ENCODE results near the gene RNPS1. TPM values are rescaled to one million over a fixed set of nuclear protein-coding genes. Genes with fewer than 3 reads are reported as not detected.
A peak's percentile ranks its signal among the peaks of the same experiment; 100 is the strongest.

RNPS1 gene
- total RNA-seq, 2 experiments from 2014 or later, result 230 to 238 TPM

GRCh38 chr16:2223942-2224486 lies 43.9 kb downstream of the RNPS1 start:
- no peaks in the 10 kb centered on the region for H3K27me3 Mint-ChIP-seq
- H3K4me3 Mint-ChIP-seq, result peak overlapping the region; percentile 80
- peak; percentile 36 for DNase-seq
- peak overlapping the region; percentile 82 for H3K27ac Mint-ChIP-seq
- peaks cover 2% of the 10 kb centered on the region for H3K36me3 Mint-ChIP-seq (ENCODE audit: low read depth)
- ChIA-PET CTCF (interaction anchor here (0.6 to 1.2 kb wide), 2 partner anchors 17 to 24 kb away, joined by 3 read pairs; no protein-coding TSS in a partner anchor), POLR2A (no interaction called here)
- peaks cover 22% of the 10 kb centered on the region for H3K4me1 Mint-ChIP-seq
- no peaks in the 10 kb centered on the region for H3K9me3 Mint-ChIP-seq

- ChIA-PET CTCF (interaction anchor here (1.2 to 1.6 kb wide), 2 partner anchors 13 to 24 kb away, joined by 3 read pairs; partner anchors contain the start of gene BRICD5), POLR2A (no interaction called here)
- peaks cover 2% of the 10 kb centered on the region for H3K36me3 Mint-ChIP-seq (ENCODE audit: low read depth)
- H3K4me3 Mint-ChIP-seq, result peak within 1 kb of the TSS; percentile 80
- H3K4me1 Mint-ChIP-seq, result peaks cover 22% of the 10 kb centered on the region
- H3K27me3 Mint-ChIP-seq, result no peaks in the 10 kb centered on the region
- H3K27ac Mint-ChIP-seq, result peak within 1 kb of the TSS; percentile 85
- H3K9me3 Mint-ChIP-seq, result no peaks in the 10 kb centered on the region
- DNase-seq, result peak; percentile 100
Measured at GRCh38 chr16:2223221-2223941, 44.5 kb downstream of the RNPS1 start, which contains the start of gene E4F1. E4F1 (plus strand) TSS chr16:2223591; CDS start chr16:2223614, 23 bp downstream.

- Mint-ChIP-seq H3K4me1 (peaks cover 26% of the 10 kb centered on the region), H3K4me3 (peak overlapping the region; percentile 84), H3K9me3 (no peaks in the 10 kb centered on the region), H3K27me3 (no peaks in the 10 kb centered on the region), H3K27ac (peak overlapping the region; percentile 89), H3K36me3 (ENCODE audit: low read depth) (peaks cover 5% of the 10 kb centered on the region)
- DNase-seq, result no peak
- ChIA-PET POLR2A (no interaction called here), CTCF (no interaction called here)
Measured at GRCh38 chr16:2216330-2216729, 51.6 kb downstream of the RNPS1 start.

- ChIA-PET POLR2A (interaction anchor here (0.6 to 1.3 kb wide), 3 partner anchors 38 to 245 kb away, joined by 3 to 8 read pairs (median 3); partner anchors contain the start of genes TEDC2 and TRAF7), CTCF (interaction anchor here (0.5 to 1.4 kb wide), 3 partner anchors 9 to 475 kb away, joined by 3 read pairs; partner anchors contain the start of genes ECI1 and MLST8)
- Mint-ChIP-seq H3K9me3 (no peaks in the 10 kb centered on the region), H3K4me3 (peak within 1 kb of the TSS; percentile 84), H3K36me3 (ENCODE audit: low read depth) (peaks cover 5% of the 10 kb centered on the region), H3K27ac (peak within 1 kb of the TSS; percentile 89), H3K27me3 (no peaks in the 10 kb centered on the region), H3K4me1 (peaks cover 26% of the 10 kb centered on the region)
- DNase-seq, result no peak
Measured at GRCh38 chr16:2214719-2214968, 53.3 kb downstream of the RNPS1 start, which contains the start of gene PGP. PGP (minus strand) TSS chr16:2214840; CDS start chr16:2214777, 63 bp downstream.

- Mint-ChIP-seq H3K4me3 (peak overlapping the region; percentile 77), H3K36me3 (ENCODE audit: low read depth) (peaks cover 5% of the 10 kb centered on the region), H3K27me3 (no peaks in the 10 kb centered on the region), H3K9me3 (no peaks in the 10 kb centered on the region), H3K4me1 (peaks cover 26% of the 10 kb centered on the region), H3K27ac (peak overlapping the region; percentile 65)
- ChIA-PET CTCF (interaction anchor here (0.5 to 1.4 kb wide), 3 partner anchors 8 to 474 kb away, joined by 3 read pairs; partner anchors contain the start of genes ECI1 and MLST8), POLR2A (interaction anchor here (0.7 to 1.3 kb wide), 2 partner anchors 59 to 246 kb away, joined by 3 read pairs; partner anchors contain the start of genes TEDC2 and TRAF7)
- DNase-seq, result no peak
Measured at GRCh38 chr16:2213817-2214718, 53.9 kb downstream of the RNPS1 start.

- Mint-ChIP-seq H3K4me1 (peaks cover 28% of the 10 kb centered on the region), H3K27me3 (no peaks in the 10 kb centered on the region), H3K4me3 (peak overlapping the region; percentile 77), H3K9me3 (no peaks in the 10 kb centered on the region), H3K36me3 (ENCODE audit: low read depth) (peaks cover 10% of the 10 kb centered on the region), H3K27ac (no peak overlapping the region)
- CTCF ChIA-PET, result no interaction called here
- DNase-seq, result no peak
- POLR2A ChIA-PET, result no interaction called here
Measured at GRCh38 chr16:2212362-2213324, 55.3 kb downstream of the RNPS1 start.

GRCh38 chr16:2211923-2212347 lies 56.0 kb downstream of the RNPS1 start:
- Mint-ChIP-seq H3K9me3 (no peaks in the 10 kb centered on the region), H3K27ac (no peak overlapping the region), H3K4me3 (peak overlapping the region; percentile 26), H3K4me1 (peaks cover 34% of the 10 kb centered on the region), H3K27me3 (no peaks in the 10 kb centered on the region), H3K36me3 (ENCODE audit: low read depth) (peaks cover 16% of the 10 kb centered on the region)
- ChIA-PET CTCF (no interaction called here), POLR2A (no interaction called here)
- no peak for DNase-seq

GRCh38 chr16:2210386-2211365 lies 57.2 kb downstream of the RNPS1 start, which contains the start of gene BRICD5:
BRICD5 (minus strand) TSS chr16:2210863; CDS start chr16:2210833, 30 bp downstream.
- no peaks in the 10 kb centered on the region for H3K27me3 Mint-ChIP-seq
- no peaks in the 10 kb centered on the region for H3K9me3 Mint-ChIP-seq
- ChIA-PET CTCF (interaction anchor here (1.2 kb wide), 1 partner anchor 12 kb away, joined by 3 read pairs; no protein-coding TSS in a partner anchor), POLR2A (no interaction called here)
- DNase-seq, result no peak
- no peak within 1 kb of the TSS for H3K4me3 Mint-ChIP-seq
- H3K36me3 Mint-ChIP-seq (ENCODE audit: low read depth), result peaks cover 20% of the 10 kb centered on the region
- peaks cover 35% of the 10 kb centered on the region for H3K4me1 Mint-ChIP-seq
- no peak within 1 kb of the TSS for H3K27ac Mint-ChIP-seq

- POLR2A ChIA-PET, result no interaction called here
- Mint-ChIP-seq H3K27me3 (no peaks in the 10 kb centered on the region), H3K4me3 (no peak overlapping the region), H3K4me1 (peaks cover 33% of the 10 kb centered on the region), H3K27ac (no peak overlapping the region), H3K36me3 (ENCODE audit: low read depth) (peaks cover 20% of the 10 kb centered on the region), H3K9me3 (no peaks in the 10 kb centered on the region)
- no peak for DNase-seq
- CTCF ChIA-PET, result interaction anchor here (1.2 kb wide), 1 partner anchor 12 kb away, joined by 3 read pairs; no protein-coding TSS in a partner anchor
Measured at GRCh38 chr16:2210009-2210332, 58.0 kb downstream of the RNPS1 start.

GRCh38 chr16:2209258-2210008 lies 58.5 kb downstream of the RNPS1 start:
- Mint-ChIP-seq H3K27me3 (no peaks in the 10 kb centered on the region), H3K27ac (no peak overlapping the region), H3K9me3 (no peaks in the 10 kb centered on the region), H3K36me3 (ENCODE audit: low read depth) (peaks cover 20% of the 10 kb centered on the region), H3K4me1 (peaks cover 37% of the 10 kb centered on the region), H3K4me3 (no peak overlapping the region)
- CTCF ChIA-PET, result interaction anchor here (1.2 kb wide), 1 partner anchor 13 kb away, joined by 3 read pairs; no protein-coding TSS in a partner anchor
- no peak for DNase-seq
- POLR2A ChIA-PET, result no interaction called here
